Activated naive CD4-positive, alpha-beta T cell treated with anti-CD3 and anti-CD28 coated beads, Interleukin-2, amount 50 U/mL, for 72 hours (primary cell): ENCODE data around the gene NOSTRIN. TPM values are rescaled to one million over a fixed set of nuclear protein-coding genes. Genes with fewer than 3 reads are reported as not detected.
"Not testable (repeated sequence)": the region's sequence is repeated elsewhere in the genome, so short reads cannot be mapped to it uniquely, and the experiment has no call there.

Experiments
- ATAC-seq, 2 donors: fragments of 150-1000 bp; cut with Tn5 transposase; 2 replicates each; pipeline ENCODE4 v1.10.0; 2021; ENCODE audit warnings: mild to moderate bottlenecking in 2 of 2, moderate library complexity in 2 of 2
- DNase-seq, 2 donors: peaks; one replicate each; pipeline ENCODE4 v3.0.0; 2021 to 2022; ENCODE audit warnings: low spot score in 2 of 2
- H3K27ac Mint-ChIP-seq, 2 donors: one replicate each; pipeline ENCODE4 v1.8.0; 2022; ENCODE audit warnings: mild to moderate bottlenecking in 2 of 2, mixed read lengths in 2 of 2
- H3K36me3 Mint-ChIP-seq, 2 donors: one replicate each; pipeline ENCODE4 v1.8.0; 2022; ENCODE audit warnings: mixed read lengths in 2 of 2
- H3K9me3 Mint-ChIP-seq, 2 donors: one replicate each; pipeline ENCODE4 v1.8.0; 2022; ENCODE audit warnings: mixed read lengths in 2 of 2
- total RNA-seq, 2 donors: library from RNA; stranded (reverse); gene quantifications; one replicate each; pipeline ENCODE4 v1.2.3, GENCODE V29; 2022

NOSTRIN gene
- not detected for total RNA-seq

- Mint-ChIP-seq H3K27ac (peak within 1 kb of the TSS in 1 of 2 donors; percentile 50), H3K9me3 (no peaks in the 10 kb centered on the region), H3K36me3 (no peaks in the 10 kb centered on the region)
- DNase-seq (no peak), ATAC-seq (no peak)
Observed at GRCh38 chr2:168801961-168802858, at the start of gene NOSTRIN. NOSTRIN (plus strand) TSS chr2:168802637; CDS start chr2:168802647, 10 bp downstream.

- DNase-seq (no peak), ATAC-seq (no peak)
- H3K36me3 Mint-ChIP-seq, result no peaks in the 10 kb centered on the region
- H3K27ac Mint-ChIP-seq, result no peak overlapping the region
- no peaks in the 10 kb centered on the region for H3K9me3 Mint-ChIP-seq
Observed at GRCh38 chr2:168753765-168754329, 48.6 kb upstream of the NOSTRIN start.

GRCh38 chr2:168757223-168757622, 45.2 kb upstream of the NOSTRIN start:
- no peaks in the 10 kb centered on the region for H3K36me3 Mint-ChIP-seq
- H3K9me3 Mint-ChIP-seq, result no peaks in the 10 kb centered on the region
- ATAC-seq (no peak), DNase-seq (no peak)
- peak overlapping the region in 1 of 2 donors; percentile 69 for H3K27ac Mint-ChIP-seq

GRCh38 chr2:168758970-168759820, 43.2 kb upstream of the NOSTRIN start:
- Mint-ChIP-seq H3K36me3 (no peaks in the 10 kb centered on the region), H3K9me3 (no peaks in the 10 kb centered on the region), H3K27ac (no peak overlapping the region)
- DNase-seq (no peak), ATAC-seq (peak; percentile 59 to 62)

GRCh38 chr2:168765401-168765800, 37.0 kb upstream of the NOSTRIN start:
- Mint-ChIP-seq H3K9me3 (no peaks in the 10 kb centered on the region), H3K27ac (no peak overlapping the region)
- no peak for ATAC-seq

GRCh38 chr2:168766600-168766999, 35.8 kb upstream of the NOSTRIN start:
- Mint-ChIP-seq H3K9me3 (no peaks in the 10 kb centered on the region), H3K27ac (no peak overlapping the region)
- no peak for DNase-seq

More at GRCh38 chr2:168765401-168765800, 37.0 kb upstream of the NOSTRIN start:
- DNase-seq, result no peak
- H3K36me3 Mint-ChIP-seq, result peaks cover 13 to 19% of the 10 kb centered on the region in 2 donors

GRCh38 chr2:168767258-168767657, 35.2 kb upstream of the NOSTRIN start:
- DNase-seq, result no peak
- Mint-ChIP-seq H3K9me3 (no peaks in the 10 kb centered on the region), H3K36me3 (peaks cover 13 to 19% of the 10 kb centered on the region in 2 donors), H3K27ac (no peak overlapping the region)
- no peak for ATAC-seq

More at GRCh38 chr2:168766600-168766999, 35.8 kb upstream of the NOSTRIN start:
- no peak for ATAC-seq
- H3K36me3 Mint-ChIP-seq, result peaks cover 13 to 19% of the 10 kb centered on the region in 2 donors

- ATAC-seq, H3K9me3 Mint-ChIP-seq, DNase-seq: not testable (repeated sequence)
- H3K36me3 Mint-ChIP-seq, result peaks cover 13 to 19% of the 10 kb centered on the region in 2 donors
- H3K27ac Mint-ChIP-seq, result peak overlapping the region in 1 of 2 donors; percentile 55
Observed at GRCh38 chr2:168768357-168768756, 34.1 kb upstream of the NOSTRIN start.

GRCh38 chr2:168770796-168771195, 31.6 kb upstream of the NOSTRIN start:
- no peak overlapping the region for H3K27ac Mint-ChIP-seq
- H3K9me3 Mint-ChIP-seq, result peaks cover 0 to 6% of the 10 kb centered on the region in 2 donors
- H3K36me3 Mint-ChIP-seq, result peaks cover 19 to 22% of the 10 kb centered on the region in 2 donors
- DNase-seq, result no peak
- ATAC-seq, result no peak

- ATAC-seq (no peak), DNase-seq (no peak)
- peaks cover 0 to 8% of the 10 kb centered on the region in 2 donors for H3K9me3 Mint-ChIP-seq
- no peak overlapping the region for H3K27ac Mint-ChIP-seq
- peaks cover 6 to 9% of the 10 kb centered on the region in 2 donors for H3K36me3 Mint-ChIP-seq
Observed at GRCh38 chr2:168772704-168773103, 29.7 kb upstream of the NOSTRIN start.

GRCh38 chr2:168773128-168773527, 29.3 kb upstream of the NOSTRIN start:
- Mint-ChIP-seq H3K9me3 (peaks cover 0 to 8% of the 10 kb centered on the region in 2 donors), H3K27ac (no peak overlapping the region), H3K36me3 (peaks cover 5 to 9% of the 10 kb centered on the region in 2 donors)
- DNase-seq (no peak), ATAC-seq (no peak)

GRCh38 chr2:168773719-168774521, 28.5 kb upstream of the NOSTRIN start:
- ATAC-seq, result peak in 1 of 2 donors; percentile 22

GRCh38 chr2:168775837-168776236, 26.6 kb upstream of the NOSTRIN start:
- DNase-seq, result no peak
- ATAC-seq, result no peak
- Mint-ChIP-seq H3K9me3 (peaks cover 0 to 8% of the 10 kb centered on the region in 2 donors), H3K36me3 (peaks cover 0 to 9% of the 10 kb centered on the region in 2 donors), H3K27ac (no peak overlapping the region)

More at GRCh38 chr2:168773719-168774521, 28.5 kb upstream of the NOSTRIN start:
- no peak overlapping the region for H3K27ac Mint-ChIP-seq
- H3K9me3 Mint-ChIP-seq, result peaks cover 0 to 8% of the 10 kb centered on the region in 2 donors
- peaks cover 5 to 9% of the 10 kb centered on the region in 2 donors for H3K36me3 Mint-ChIP-seq
- DNase-seq, result peak in 1 of 2 donors; percentile 58

- no peak for ATAC-seq
- peaks cover 0 to under 1% of the 10 kb centered on the region in 2 donors for H3K36me3 Mint-ChIP-seq
- H3K9me3 Mint-ChIP-seq, result peaks cover 0 to 3% of the 10 kb centered on the region in 2 donors
- DNase-seq, result no peak
- H3K27ac Mint-ChIP-seq, result no peak overlapping the region
Observed at GRCh38 chr2:168780669-168781071, 21.8 kb upstream of the NOSTRIN start.

GRCh38 chr2:168781191-168781817, 21.1 kb upstream of the NOSTRIN start:
- Mint-ChIP-seq H3K9me3 (no peaks in the 10 kb centered on the region), H3K27ac (no peak overlapping the region), H3K36me3 (no peaks in the 10 kb centered on the region)
- DNase-seq (no peak), ATAC-seq (no peak)
